Measurements from ENCODE around the gene ZFAND3. TPM values are rescaled to one million over a fixed set of nuclear protein-coding genes. Genes with fewer than 3 reads are reported as not detected.

ZFAND3 gene
- polyA plus RNA-seq, 1 donor from 2014 or later = 19.7 TPM

- Histone ChIP-seq H3K36me3 (ENCODE audit: insufficient read depth, low read length) (no peaks in the 10 kb centered on the region), H3K9ac (ENCODE audit: low read length) (no peak overlapping the region), H3K79me2 (replicated peaks; ENCODE audit: insufficient read depth, low read length) (peaks cover 6% of the 10 kb centered on the region), H3K27me3 (ENCODE audit: insufficient read depth, low read depth, low read length) (no peaks in the 10 kb centered on the region), H3K9me3 (ENCODE audit: low read length) (no peaks in the 10 kb centered on the region), H3K4me2 (ENCODE audit: low read length) (no peak overlapping the region), H4K20me1 (ENCODE audit: insufficient read depth) (no peaks in the 10 kb centered on the region), H3K4me3 (ENCODE audit: low read length) (no peak overlapping the region), H3K27ac (ENCODE audit: low read length) (no peak overlapping the region), H3K9me2 (ENCODE audit: insufficient read depth, low read length) (no peaks in the 10 kb centered on the region), H3F3A (ENCODE audit: insufficient read depth, low read length, poor library complexity, severe bottlenecking) (no peaks in the 10 kb centered on the region), H2AFZ (ENCODE audit: low read depth, low read length) (no peak overlapping the region)
- TF ChIP-seq TAF1 (IDR thresholded peaks at IDR 0.05; ENCODE audit: low read depth) (no peak), EP300 (conservative IDR thresholded peaks at IDR 0.05; ENCODE audit: poor library complexity, severe bottlenecking) (no peak), POLR2AphosphoS5 (IDR thresholded peaks at IDR 0.05) (no peak), REST (IDR thresholded peaks at IDR 0.05; ENCODE audit: borderline replicate concordance) (no peak), EZH2 (IDR thresholded peaks at IDR 0.05; ENCODE audit: borderline replicate concordance, insufficient read depth, low read length, poor library complexity, severe bottlenecking) (no peak), RAD21 (conservative IDR thresholded peaks at IDR 0.05) (no peak), CTCF (IDR thresholded peaks at IDR 0.05; ENCODE audit: poor library complexity, severe bottlenecking) (no peak), SMC3 (conservative IDR thresholded peaks at IDR 0.05; ENCODE audit: poor library complexity) (no peak), MXI1 (conservative IDR thresholded peaks at IDR 0.05; ENCODE audit: poor library complexity, severe bottlenecking) (no peak)
These were observed 117.4 kb downstream of the ZFAND3 start for GRCh38 chr6:37936906-37937305.

GRCh38 chr6:37938909-37939308 lies 119.4 kb downstream of the ZFAND3 start:
- H3K9me3 ChIP-seq (ENCODE audit: low read length) = no peaks in the 10 kb centered on the region
- peaks cover 6% of the 10 kb centered on the region for H3K79me2 ChIP-seq (replicated peaks; ENCODE audit: insufficient read depth, low read length)
- H3K36me3 ChIP-seq (ENCODE audit: insufficient read depth, low read length) = no peaks in the 10 kb centered on the region
- no peak overlapping the region for H2AFZ ChIP-seq (ENCODE audit: low read depth, low read length)
- no peaks in the 10 kb centered on the region for H3F3A ChIP-seq (ENCODE audit: insufficient read depth, low read length, poor library complexity, severe bottlenecking)
- H3K27ac ChIP-seq (ENCODE audit: low read length) = no peak overlapping the region
- H3K4me2 ChIP-seq (ENCODE audit: low read length) = no peak overlapping the region
- H4K20me1 ChIP-seq (ENCODE audit: insufficient read depth) = no peaks in the 10 kb centered on the region
- no peak overlapping the region for H3K9ac ChIP-seq (ENCODE audit: low read length)
- H3K9me2 ChIP-seq (ENCODE audit: insufficient read depth, low read length) = no peaks in the 10 kb centered on the region
- no peaks in the 10 kb centered on the region for H3K27me3 ChIP-seq (ENCODE audit: insufficient read depth, low read depth, low read length)
- no peak overlapping the region for H3K4me3 ChIP-seq (ENCODE audit: low read length)
- no peak for TF ChIP-seq EP300 (conservative IDR thresholded peaks at IDR 0.05; ENCODE audit: poor library complexity, severe bottlenecking)
- TF ChIP-seq EZH2 (IDR thresholded peaks at IDR 0.05; ENCODE audit: borderline replicate concordance, insufficient read depth, low read length, poor library complexity, severe bottlenecking) = no peak
- no peak for TF ChIP-seq TAF1 (IDR thresholded peaks at IDR 0.05; ENCODE audit: low read depth)
- no peak for TF ChIP-seq MXI1 (conservative IDR thresholded peaks at IDR 0.05; ENCODE audit: poor library complexity, severe bottlenecking)
- no peak for TF ChIP-seq REST (IDR thresholded peaks at IDR 0.05; ENCODE audit: borderline replicate concordance)

Data from neural cell (in vitro differentiated cells).